Muscle of leg (tissue), 11 donors: Measurements from ENCODE around the gene TTC34. TPM values are rescaled to one million over a fixed set of nuclear protein-coding genes. Genes with fewer than 3 reads are reported as not detected.

Experiments
- DNase-seq: peaks from one replicate; pipeline ENCODE4 v3.0.0; 2013
- H3K27ac ChIP-seq: one replicate; pipeline ENCODE4 v1.5.1; 2013; ENCODE audit warnings: mild to moderate bottlenecking, low read length, control low read depth
- H3K27me3 ChIP-seq: one replicate; pipeline ENCODE4 v1.6.1; 2013; ENCODE audit warnings: low read length; ENCODE audit not compliant: control insufficient read depth, insufficient read depth
- H3K36me3 ChIP-seq: one replicate; pipeline ENCODE4 v1.6.1; 2013; ENCODE audit warnings: low read length; ENCODE audit not compliant: control insufficient read depth, insufficient read depth
- H3K4me1 ChIP-seq: one replicate; pipeline ENCODE4 v1.6.1; 2013; ENCODE audit warnings: low read length; ENCODE audit not compliant: control insufficient read depth, insufficient read depth
- H3K4me3 ChIP-seq: one replicate; pipeline ENCODE4 v1.5.1; 2013; ENCODE audit warnings: low read length, control low read depth
- H3K9me3 ChIP-seq: replicated peaks from 2 replicates; pipeline ENCODE4 v1.6.1; 2013; ENCODE audit warnings: low read depth, low read length; ENCODE audit not compliant: control insufficient read depth
- WGBS: methylation state at CpG from one replicate; pipeline ENCODE4 v1.1.5; 2013; ENCODE audit warnings: missing lambda C conversion rate; ENCODE audit not compliant: insufficient coverage; 5-methylcytosine and 5-hydroxymethylcytosine counted together
- polyA plus RNA-seq, 8 donors: library from polyadenylated mRNA; unstranded; fragments of 120-200 nt; gene quantifications; one replicate each; pipeline versions ENCODE4 v1.2.1 to v1.2.3, GENCODE V29; 2013; ENCODE audit warnings: inconsistent platforms in 1 of 8, low replicate concordance in 1 of 8; ENCODE audit not compliant: insufficient read length in 8 of 8, insufficient read depth in 1 of 8
- total RNA-seq: library from RNA; stranded (reverse); fragments of 120-200 nt; gene quantifications from one replicate; pipeline ENCODE4 v1.2.4, GENCODE V29; 2013

TTC34 gene
- total and polyA plus RNA-seq, 9 donors = 0.07 to 0.50 (median 0.22) TPM

DNA sequence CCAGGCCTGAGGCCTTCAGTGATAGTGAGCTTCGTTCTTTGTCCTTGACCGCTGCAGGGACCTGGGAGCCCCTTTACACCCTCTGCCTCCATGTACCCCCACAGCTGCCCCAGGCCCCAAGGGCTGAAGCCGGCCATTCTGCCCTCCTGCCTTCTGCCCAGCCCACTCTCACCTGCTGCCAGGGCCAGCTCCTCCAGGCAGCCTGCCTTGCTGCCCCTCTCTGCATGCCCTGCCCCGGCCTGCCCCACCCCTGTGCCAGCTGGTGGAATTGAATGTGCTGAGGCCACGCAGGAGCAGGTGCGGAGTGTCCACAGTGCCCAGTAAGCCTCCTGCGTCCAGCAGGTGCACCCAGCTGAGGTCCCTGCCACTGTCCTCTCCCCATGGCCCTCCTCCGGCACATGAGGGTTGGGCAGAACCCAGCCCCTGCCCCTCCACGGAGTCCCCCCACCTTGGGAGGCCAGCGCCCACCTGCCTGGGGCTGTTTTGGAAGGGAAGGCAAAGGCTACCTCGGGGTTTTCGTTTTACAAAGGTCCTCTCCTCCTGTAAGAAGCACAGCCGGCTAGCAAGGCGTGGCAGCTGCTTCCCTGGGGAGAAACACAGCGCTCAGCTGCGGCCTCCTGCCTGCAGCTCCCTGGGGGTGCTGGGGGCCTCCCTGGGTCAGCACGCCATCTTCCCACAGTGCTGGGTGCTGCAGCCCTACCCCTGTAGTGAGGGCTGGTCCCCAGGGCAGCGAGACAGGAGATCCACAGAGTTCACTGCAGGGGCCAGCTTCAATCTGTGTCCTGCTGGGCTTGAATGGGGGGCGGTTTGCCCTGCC is 189.7 kb downstream of the TTC34 start:
- Histone ChIP-seq H3K4me3 (no peak overlapping the region), H3K27ac (no peak overlapping the region), H3K9me3 (peaks cover 11% of the 10 kb centered on the region), H3K27me3 (peaks cover 10% of the 10 kb centered on the region), H3K4me1 (peaks cover 26% of the 10 kb centered on the region), H3K36me3 (no peaks in the 10 kb centered on the region)
- 73% methylated on average over 15 of the region's 19 CpGs for WGBS
- no peak for DNase-seq

DNA sequence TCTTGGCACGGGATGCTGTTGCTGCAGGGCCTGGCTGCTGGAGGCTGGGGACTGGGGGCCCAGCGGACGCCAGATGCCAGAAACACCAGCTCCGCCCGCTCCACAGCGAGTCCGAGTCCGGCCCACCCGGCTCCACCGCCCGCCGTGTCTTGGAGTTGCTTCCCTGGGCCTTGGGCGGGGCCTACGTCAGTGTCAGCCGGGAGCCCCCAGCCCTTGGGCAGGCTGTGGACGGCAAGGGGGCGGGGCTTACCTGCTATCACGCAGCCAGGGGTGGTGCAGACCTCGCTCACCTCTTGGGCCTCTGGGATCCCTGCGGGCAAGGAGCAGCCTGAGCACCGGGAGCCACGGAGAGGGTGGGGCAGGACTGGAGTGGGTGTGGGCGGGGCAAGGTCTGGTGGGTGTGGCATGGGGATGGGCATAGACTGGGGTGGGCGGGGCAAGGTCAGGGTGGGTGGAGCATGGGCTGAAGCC is 190.4 kb downstream of the TTC34 start:
- peaks cover 29% of the 10 kb centered on the region for H3K4me1 ChIP-seq
- H3K9me3 ChIP-seq = peaks cover 9% of the 10 kb centered on the region
- DNase-seq = peak; percentile 43
- no peak overlapping the region for H3K4me3 ChIP-seq
- no peaks in the 10 kb centered on the region for H3K36me3 ChIP-seq
- H3K27me3 ChIP-seq = peaks cover 7% of the 10 kb centered on the region
- under 1% methylated on average over 22 of the region's 24 CpGs for WGBS
- H3K27ac ChIP-seq = no peak overlapping the region

DNA sequence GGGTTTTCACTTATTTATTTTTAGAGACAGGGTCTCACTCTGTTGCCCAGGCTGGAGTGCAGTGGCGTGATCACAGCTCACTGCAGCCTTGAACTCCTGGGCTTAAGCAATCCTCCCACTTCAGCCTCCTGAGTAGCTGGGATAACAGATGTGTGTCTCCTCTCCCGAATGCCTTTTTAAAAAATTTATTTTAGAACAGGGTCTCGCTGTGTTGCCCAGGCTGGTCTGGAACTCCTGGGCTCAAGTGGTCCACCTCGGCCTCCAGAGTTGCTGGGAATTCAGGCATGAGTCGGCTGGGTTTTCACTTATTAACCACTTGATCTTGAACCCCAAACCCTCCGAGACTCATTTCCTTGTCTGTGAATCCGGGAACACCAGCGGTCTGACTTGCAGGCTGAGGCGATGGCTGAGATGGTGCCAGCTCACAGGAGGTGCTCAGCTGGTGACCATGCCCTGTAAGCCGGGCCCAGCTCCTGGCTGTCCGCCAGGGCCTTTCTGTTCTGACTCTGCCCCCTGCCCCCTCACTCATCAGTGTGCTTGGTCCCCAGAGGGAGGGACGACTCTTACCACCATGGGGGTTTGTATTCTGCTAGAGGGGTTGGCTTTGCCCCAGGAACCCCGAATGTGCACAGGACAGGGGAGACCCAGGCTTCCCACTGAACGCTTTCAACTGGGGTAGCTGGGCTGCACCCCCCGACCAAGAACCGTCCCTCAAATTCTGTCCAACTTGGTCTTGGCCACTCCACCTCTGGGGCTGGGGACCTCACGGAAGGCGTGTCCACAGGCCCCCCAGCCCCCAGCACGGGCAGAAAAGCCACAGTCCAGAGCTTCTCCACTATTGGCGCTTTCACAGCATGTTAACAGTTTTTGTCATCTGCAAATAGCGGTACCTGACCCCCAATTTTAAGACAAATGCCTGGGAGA is 191.2 kb downstream of the TTC34 start:
- peaks cover 29% of the 10 kb centered on the region for H3K4me1 ChIP-seq
- 33% methylated on average over 16 of the region's 21 CpGs for WGBS
- no peak for DNase-seq
- H3K9me3 ChIP-seq = peaks cover 7% of the 10 kb centered on the region
- H3K27ac ChIP-seq = no peak overlapping the region
- peaks cover 7% of the 10 kb centered on the region for H3K27me3 ChIP-seq
- no peak overlapping the region for H3K4me3 ChIP-seq
- H3K36me3 ChIP-seq = no peaks in the 10 kb centered on the region

DNA sequence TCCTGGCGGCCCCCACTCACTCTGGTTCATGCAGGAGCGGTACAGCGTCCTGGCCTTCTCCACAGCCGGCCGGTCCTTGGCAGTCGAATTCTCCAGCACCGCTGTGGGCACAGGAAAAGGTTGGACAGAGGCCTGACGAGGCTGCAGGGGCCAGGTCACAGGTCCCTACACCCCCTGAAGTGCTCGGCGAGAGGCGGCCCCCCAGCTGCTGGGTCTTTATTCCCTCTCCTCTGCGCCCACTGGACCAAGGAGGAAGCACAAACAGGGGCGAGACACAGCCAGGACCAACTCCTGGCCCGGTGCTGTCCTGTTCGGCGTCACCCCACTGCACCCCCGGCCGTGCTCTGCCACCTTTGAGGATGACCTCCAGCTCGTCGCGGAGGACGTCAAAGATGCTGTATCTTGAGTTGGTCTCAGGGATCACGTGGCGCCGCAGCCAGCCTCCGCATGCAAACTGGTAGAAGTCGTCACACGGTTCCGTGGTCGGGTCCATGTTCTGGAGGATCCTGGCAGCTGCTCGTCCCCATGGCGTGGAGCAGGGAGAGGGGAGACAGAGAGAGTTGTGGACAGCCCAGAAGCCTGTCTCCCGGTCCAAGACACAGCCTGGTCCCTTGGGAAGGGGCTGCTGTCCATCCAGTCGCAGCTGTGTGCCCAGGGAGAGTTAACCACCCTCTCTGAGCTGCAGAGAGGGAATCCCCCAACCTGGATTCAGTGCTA is 192.0 kb downstream of the TTC34 start:
- WGBS = 81% methylated on average over 32 of the region's 34 CpGs
- no peak overlapping the region for H3K27ac ChIP-seq
- peaks cover 7% of the 10 kb centered on the region for H3K9me3 ChIP-seq
- no peak for DNase-seq
- H3K4me1 ChIP-seq = peaks cover 29% of the 10 kb centered on the region
- no peak overlapping the region for H3K4me3 ChIP-seq
- H3K36me3 ChIP-seq = no peaks in the 10 kb centered on the region
- H3K27me3 ChIP-seq = peaks cover 7% of the 10 kb centered on the region

DNA sequence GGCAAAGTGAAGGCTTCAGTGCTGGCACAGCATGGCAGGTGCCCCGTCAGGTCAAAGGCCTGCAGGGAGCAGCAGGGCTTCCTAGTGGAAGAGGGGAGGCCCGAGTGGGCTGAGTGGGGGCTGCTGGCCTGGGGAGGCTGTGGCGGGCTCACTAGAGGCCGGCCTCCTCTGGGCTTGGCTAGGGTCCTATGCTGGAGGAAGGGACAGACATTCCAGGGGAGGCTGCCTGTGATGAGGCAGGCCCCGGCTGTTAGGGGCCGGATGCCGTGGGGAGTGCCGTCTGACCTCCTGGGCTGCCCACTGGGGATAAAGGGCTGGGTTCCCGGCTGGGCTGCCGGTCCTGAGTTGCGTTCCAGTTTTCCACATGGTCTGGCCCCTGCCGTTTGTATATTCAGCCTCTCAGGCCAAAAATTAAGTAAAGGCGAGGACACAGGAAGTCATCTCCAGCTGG is 193.8 kb downstream of the TTC34 start:
- Histone ChIP-seq H3K4me1 (peaks cover 29% of the 10 kb centered on the region), H3K27me3 (peaks cover 9% of the 10 kb centered on the region), H3K9me3 (no peaks in the 10 kb centered on the region), H3K4me3 (no peak overlapping the region), H3K27ac (peak overlapping the region; percentile 13), H3K36me3 (no peaks in the 10 kb centered on the region)
- DNase-seq = peak; percentile 53
- 22% methylated on average over 13 of the region's 13 CpGs for WGBS

DNA sequence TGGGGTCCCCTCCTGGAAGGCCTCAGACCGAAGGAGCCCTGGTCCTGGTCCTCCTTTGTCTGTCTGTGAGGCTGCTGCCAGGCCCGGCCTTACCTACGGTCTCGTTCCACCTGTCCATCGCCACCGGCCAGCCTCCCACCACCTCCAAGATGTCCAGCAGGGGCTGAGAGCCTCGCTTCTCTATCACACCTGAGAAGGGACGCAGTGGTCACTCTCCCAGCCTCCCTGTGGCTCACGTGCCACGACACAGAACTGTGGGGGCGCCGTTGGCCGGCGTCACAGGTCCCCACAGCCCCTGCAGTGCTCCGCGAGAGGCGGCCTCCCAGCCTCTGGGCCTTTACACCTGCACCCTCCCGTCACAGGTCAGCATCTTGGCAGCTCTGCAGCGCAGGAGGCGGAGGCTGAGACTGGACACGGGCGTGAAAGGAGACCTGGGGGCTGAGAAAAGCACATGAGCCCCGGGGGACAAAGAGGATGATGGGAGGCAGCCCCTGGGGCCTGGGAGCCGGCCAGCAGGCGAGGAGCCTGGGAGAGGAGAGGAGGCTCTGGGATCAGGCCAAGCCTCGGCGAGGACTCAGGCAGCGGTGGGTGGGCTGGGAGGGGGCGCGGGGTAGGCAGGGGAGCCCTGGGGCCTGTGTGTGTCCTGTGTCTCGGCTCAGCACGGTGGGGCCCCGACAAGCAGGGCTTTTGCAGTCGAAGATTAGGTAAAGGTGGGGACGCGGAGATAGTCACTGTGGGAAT is 194.4 kb downstream of the TTC34 start:
- Histone ChIP-seq H3K9me3 (no peaks in the 10 kb centered on the region), H3K4me1 (peaks cover 29% of the 10 kb centered on the region), H3K27ac (no peak overlapping the region), H3K27me3 (peaks cover 10% of the 10 kb centered on the region), H3K36me3 (no peaks in the 10 kb centered on the region), H3K4me3 (no peak overlapping the region)
- no peak for DNase-seq
- WGBS = 41% methylated on average over 23 of the region's 36 CpGs

DNA sequence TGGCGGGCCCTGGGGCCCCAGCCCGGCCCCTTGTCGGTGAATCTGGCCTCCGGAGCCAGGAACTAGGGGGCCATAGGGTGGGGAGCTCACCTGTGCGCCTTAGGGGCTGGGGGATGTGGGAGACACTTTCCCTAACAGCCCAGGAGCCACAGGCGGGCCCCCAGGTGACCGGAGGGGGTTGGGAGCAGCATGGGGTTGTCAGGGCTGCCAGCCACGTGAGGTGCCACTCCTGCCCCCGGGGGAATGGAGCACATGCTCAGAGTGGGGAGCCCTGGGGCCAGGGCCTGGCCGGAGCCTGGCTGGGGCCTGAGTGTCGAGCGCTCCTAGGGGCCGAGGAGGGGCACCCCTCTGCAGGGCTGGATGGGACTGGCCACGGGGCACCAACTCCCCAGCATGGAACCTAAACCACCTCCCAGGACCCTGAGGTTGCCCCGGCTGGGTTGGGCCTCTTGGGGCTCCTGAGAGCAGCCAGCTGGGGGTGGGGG is 195.1 kb downstream of the TTC34 start:
- Histone ChIP-seq H3K36me3 (no peaks in the 10 kb centered on the region), H3K4me3 (no peak overlapping the region), H3K9me3 (no peaks in the 10 kb centered on the region), H3K27me3 (peaks cover 10% of the 10 kb centered on the region), H3K4me1 (peaks cover 25% of the 10 kb centered on the region), H3K27ac (no peak overlapping the region)
- DNase-seq = no peak
- 83% methylated on average over 13 of the region's 15 CpGs for WGBS

DNA sequence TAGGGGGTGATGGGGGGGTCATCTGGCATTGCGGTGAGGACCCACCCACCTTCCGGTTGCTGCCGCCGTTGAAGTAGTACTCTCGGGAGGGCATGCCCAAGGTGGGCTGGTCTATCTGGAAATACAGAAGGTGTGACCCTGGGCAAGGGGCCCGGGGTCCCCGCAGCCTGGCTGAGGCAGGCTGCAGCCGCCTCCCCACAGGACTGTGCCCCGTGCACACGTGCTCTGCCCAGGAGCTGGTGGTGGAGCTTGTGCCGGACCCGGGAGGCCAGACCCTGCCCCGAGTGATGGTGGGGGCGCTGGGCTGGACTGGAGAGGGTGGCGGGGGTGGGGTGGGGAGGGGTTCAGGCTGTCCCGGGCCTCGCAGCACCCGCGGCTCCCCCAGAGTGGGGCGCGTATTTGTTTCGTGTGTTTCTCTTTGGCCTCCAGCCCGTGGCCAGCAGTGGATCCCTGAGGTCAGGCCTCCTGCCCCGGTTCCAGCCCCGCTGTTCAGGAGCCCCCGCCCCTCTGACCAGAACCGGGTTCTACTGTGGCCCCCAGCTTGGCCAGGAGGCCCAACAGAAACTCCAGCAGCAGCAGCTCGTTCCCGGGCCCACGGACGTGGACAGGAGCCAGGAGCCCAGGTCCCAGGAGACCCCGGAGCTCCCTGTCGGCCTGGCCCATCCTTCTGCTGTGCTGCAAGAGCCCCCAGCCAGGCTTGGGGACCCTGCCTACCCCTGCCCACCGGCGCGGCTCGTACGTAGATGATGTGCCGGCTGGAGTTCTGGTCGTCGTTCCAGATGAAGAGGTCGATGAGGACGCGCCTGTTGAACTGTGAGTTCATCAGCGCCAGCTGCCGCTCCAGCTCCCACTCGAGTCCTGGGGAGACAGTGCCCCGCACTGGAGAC is 195.7 kb downstream of the TTC34 start:
- Histone ChIP-seq H3K4me1 (peaks cover 20% of the 10 kb centered on the region), H3K36me3 (no peaks in the 10 kb centered on the region), H3K27ac (no peak overlapping the region), H3K9me3 (no peaks in the 10 kb centered on the region), H3K4me3 (no peak overlapping the region), H3K27me3 (peaks cover 10% of the 10 kb centered on the region)
- 71% methylated on average over 40 of the region's 48 CpGs for WGBS
- no peak for DNase-seq
